PC-3 (cell line): ENCODE data around the gene TMEM178B.

Experiments
- CTCF ChIP-seq: fragments of 300-600 bp; sonication (generic); conservative IDR thresholded peaks from 2 replicates; pipeline ENCODE4 v1.5.1; 2017; ENCODE audit warnings: antibody characterized with exemption, low read depth, mild to moderate bottlenecking, low read length
- EZH2 ChIP-seq: fragments of 300-600 bp; sonication (generic); IDR thresholded peaks from one replicate; pipeline ENCODE4 v1.6.1; 2017; ENCODE audit warnings: antibody characterized with exemption, mild to moderate bottlenecking, low read length; ENCODE audit not compliant: unreplicated experiment

- TF ChIP-seq CTCF (no peak), EZH2 (no peak)
Measured at GRCh38 chr7:141359262-141359661, 285.4 kb downstream of the TMEM178B start.
